KMS-11 (cell line): ENCODE data around the gene INTS15.

Source experiments
- H2AFZ ChIP-seq: fragments of 200-600 bp; sonication (generic); 2 replicates; pipeline ENCODE4 v1.6.1; 2016; ENCODE audit warnings: antibody characterized with exemption, mixed run types, low read depth
- H3K27ac ChIP-seq: fragments of 200-600 bp; sonication (generic); 2 replicates; pipeline ENCODE4 v1.6.1; 2016; ENCODE audit warnings: mild to moderate bottlenecking, mixed run types
- H3K27me3 ChIP-seq: fragments of 200-600 bp; sonication (generic); 2 replicates; pipeline ENCODE4 v1.6.1; 2017; ENCODE audit warnings: mild to moderate bottlenecking, low read depth, mixed run types, moderate library complexity; ENCODE audit not compliant: insufficient read depth
- H3K36me3 ChIP-seq: fragments of 200-600 bp; sonication (generic); 2 replicates; pipeline ENCODE4 v1.6.1; 2017; ENCODE audit warnings: mild to moderate bottlenecking, mixed run types; ENCODE audit not compliant: insufficient read depth
- H3K4me1 ChIP-seq: fragments of 200-600 bp; sonication (generic); 2 replicates; pipeline ENCODE4 v1.6.1; 2016; ENCODE audit warnings: mild to moderate bottlenecking, low read depth, mixed run types; ENCODE audit not compliant: poor library complexity, severe bottlenecking
- H3K4me2 ChIP-seq: fragments of 200-600 bp; sonication (generic); 2 replicates; pipeline ENCODE4 v1.7.0; 2016; ENCODE audit warnings: mild to moderate bottlenecking, mixed run types
- H3K4me3 ChIP-seq: fragments of 200-600 bp; sonication (generic); IDR thresholded peaks from 2 replicates; pipeline ENCODE4 v1.6.1; 2017; ENCODE audit warnings: low read depth, low read length, mixed read lengths; ENCODE audit not compliant: insufficient read depth
- H3K79me2 ChIP-seq: fragments of 200-600 bp; sonication (generic); 2 replicates; pipeline ENCODE4 v1.6.1; 2016; ENCODE audit warnings: low read depth, mixed run types; ENCODE audit not compliant: insufficient read depth
- H3K9ac ChIP-seq: fragments of 200-600 bp; sonication (generic); 2 replicates; pipeline ENCODE4 v1.6.1; 2016; ENCODE audit warnings: mild to moderate bottlenecking, mixed run types
- H4K20me1 ChIP-seq: fragments of 200-600 bp; sonication (generic); 2 replicates; pipeline ENCODE4 v1.6.1; 2016; ENCODE audit warnings: mild to moderate bottlenecking, mixed run types; ENCODE audit not compliant: insufficient read depth
- TF ChIP-seq, protein P1 (sequence below): fragments of 200-600 bp; sonication (generic); conservative IDR thresholded peaks from 2 replicates; pipeline ENCODE4 v1.6.1; 2017; ENCODE audit warnings: low read depth, mild to moderate bottlenecking, antibody characterized with exemption, low read length, moderate library complexity, mixed read lengths

INTS15 gene

DNA sequence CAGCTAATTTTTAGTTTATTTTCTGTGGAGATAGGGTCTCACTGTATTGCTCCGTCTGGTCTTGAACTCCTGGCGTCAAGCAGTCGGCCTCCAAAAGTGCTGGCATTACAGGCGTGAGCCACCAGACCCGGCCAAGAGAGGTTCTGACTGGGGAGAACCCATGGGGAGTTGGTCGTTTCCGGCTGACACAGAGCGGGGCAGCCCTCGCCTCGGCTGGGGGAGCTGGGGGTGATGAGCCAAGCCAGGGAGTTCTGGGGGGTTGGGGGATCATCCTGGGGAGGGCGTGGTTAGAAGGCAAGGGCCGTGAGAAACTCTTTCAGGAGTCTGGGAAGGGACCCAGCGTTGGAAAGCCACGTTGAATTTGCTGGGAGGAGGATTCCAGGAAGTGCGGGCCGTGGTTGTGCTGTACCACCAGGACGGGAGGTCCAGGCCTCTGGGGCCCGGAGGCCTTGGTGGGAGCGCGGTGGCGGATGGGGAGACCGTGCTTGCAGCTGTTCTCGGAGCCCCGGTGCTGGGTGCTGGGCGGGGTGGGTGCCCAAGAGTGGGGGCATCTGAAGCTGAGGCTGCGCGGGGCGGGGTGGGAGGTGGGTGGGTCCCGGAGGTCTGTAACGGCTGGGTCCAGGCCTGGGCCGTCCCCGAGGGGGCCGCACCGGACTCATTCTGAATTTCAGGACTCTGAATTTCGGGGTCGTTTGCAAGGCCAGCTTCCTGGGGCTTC, 17.2 kb downstream of the INTS15 start:
- Histone ChIP-seq H3K9ac (no peak overlapping the region), H3K36me3 (no peaks in the 10 kb centered on the region), H3K79me2 (no peaks in the 10 kb centered on the region), H3K4me1 (no peaks in the 10 kb centered on the region), H3K4me2 (no peak overlapping the region), H3K4me3 (no peak overlapping the region), H3K27ac (no peak overlapping the region), H3K27me3 (no peaks in the 10 kb centered on the region), H4K20me1 (no peaks in the 10 kb centered on the region), H2AFZ (no peak overlapping the region)
- TF ChIP-seq, protein P1, sequence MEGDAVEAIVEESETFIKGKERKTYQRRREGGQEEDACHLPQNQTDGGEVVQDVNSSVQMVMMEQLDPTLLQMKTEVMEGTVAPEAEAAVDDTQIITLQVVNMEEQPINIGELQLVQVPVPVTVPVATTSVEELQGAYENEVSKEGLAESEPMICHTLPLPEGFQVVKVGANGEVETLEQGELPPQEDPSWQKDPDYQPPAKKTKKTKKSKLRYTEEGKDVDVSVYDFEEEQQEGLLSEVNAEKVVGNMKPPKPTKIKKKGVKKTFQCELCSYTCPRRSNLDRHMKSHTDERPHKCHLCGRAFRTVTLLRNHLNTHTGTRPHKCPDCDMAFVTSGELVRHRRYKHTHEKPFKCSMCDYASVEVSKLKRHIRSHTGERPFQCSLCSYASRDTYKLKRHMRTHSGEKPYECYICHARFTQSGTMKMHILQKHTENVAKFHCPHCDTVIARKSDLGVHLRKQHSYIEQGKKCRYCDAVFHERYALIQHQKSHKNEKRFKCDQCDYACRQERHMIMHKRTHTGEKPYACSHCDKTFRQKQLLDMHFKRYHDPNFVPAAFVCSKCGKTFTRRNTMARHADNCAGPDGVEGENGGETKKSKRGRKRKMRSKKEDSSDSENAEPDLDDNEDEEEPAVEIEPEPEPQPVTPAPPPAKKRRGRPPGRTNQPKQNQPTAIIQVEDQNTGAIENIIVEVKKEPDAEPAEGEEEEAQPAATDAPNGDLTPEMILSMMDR = no peak

DNA sequence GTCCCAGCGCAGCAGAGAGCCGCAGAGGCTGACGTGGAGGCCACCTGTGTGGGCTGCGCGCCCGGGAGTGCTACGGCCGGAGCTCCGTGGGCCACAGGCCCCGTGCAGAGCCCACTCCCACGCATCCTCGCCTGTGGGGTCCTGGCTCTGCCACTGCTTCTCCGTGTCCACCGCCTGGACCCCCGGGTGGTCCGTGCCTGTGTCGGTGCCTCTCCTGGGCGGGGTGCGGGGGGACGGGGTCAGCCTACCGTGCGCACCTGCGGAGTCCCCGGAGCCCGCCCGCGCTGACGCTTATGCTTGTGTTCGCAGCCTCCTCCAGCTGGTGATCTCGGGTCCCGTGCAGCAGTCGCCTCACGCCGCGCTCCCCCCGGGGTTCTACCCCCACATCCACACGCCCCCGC, 17.8 kb downstream of the INTS15 start:
- no peak overlapping the region for H3K4me2 ChIP-seq
- TF ChIP-seq, protein P1 = no peak
- no peak overlapping the region for H3K27ac ChIP-seq
- no peak overlapping the region for H3K4me3 ChIP-seq
- no peaks in the 10 kb centered on the region for H4K20me1 ChIP-seq
- H3K36me3 ChIP-seq = no peaks in the 10 kb centered on the region
- no peaks in the 10 kb centered on the region for H3K4me1 ChIP-seq
- H3K79me2 ChIP-seq = no peaks in the 10 kb centered on the region
- H3K9ac ChIP-seq = no peak overlapping the region
- no peak overlapping the region for H2AFZ ChIP-seq
- H3K27me3 ChIP-seq = no peaks in the 10 kb centered on the region

DNA sequence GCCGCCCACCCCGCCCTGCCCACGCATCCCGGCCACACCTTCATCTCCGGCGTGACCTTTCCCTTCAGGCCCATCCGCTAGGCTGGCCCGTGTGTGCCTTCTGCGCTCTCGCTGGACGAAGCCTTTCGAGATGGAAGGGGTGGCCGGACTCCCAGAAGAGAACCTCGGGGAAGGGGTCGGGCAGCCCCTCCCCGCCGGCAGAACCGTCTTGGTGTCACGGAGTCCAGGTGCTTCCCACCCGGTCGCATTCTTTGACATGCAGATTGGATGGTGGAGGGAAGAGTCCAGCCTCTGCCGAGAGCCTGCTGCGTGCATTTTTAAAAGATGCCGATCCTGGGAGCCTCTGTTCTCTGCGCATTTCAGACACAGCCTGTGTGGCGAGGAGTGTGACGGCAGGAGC, 18.3 kb downstream of the INTS15 start:
- no peak overlapping the region for H3K9ac ChIP-seq
- no peak overlapping the region for H3K4me2 ChIP-seq
- H3K27ac ChIP-seq = no peak overlapping the region
- H3K4me1 ChIP-seq = no peaks in the 10 kb centered on the region
- no peaks in the 10 kb centered on the region for H3K36me3 ChIP-seq
- TF ChIP-seq, protein P1 = no peak
- H2AFZ ChIP-seq = no peak overlapping the region
- no peak overlapping the region for H3K4me3 ChIP-seq
- no peaks in the 10 kb centered on the region for H4K20me1 ChIP-seq
- H3K27me3 ChIP-seq = no peaks in the 10 kb centered on the region
- H3K79me2 ChIP-seq = no peaks in the 10 kb centered on the region

DNA sequence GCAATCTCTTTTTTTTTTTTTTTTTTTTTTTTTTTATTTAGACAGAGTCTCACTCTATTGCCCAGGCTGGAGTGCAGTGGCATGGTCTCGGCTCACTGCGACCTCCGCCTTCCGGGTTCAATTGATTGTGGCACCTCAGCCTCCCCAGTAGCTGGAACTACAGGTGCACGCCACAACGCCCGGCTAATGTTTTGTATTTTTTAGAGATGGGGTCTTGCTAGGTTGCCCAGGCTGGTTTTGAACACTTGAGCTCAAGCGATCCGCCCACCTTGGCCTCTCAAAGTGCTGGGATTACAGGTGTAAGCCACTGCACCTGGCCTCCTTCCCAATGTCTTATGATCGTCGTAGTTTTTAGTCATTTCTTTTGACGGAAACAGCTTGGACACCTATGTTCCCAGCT, 19.0 kb downstream of the INTS15 start:
- Histone ChIP-seq H3K27me3 (no peaks in the 10 kb centered on the region), H3K4me2 (no peak overlapping the region), H2AFZ (no peak overlapping the region), H3K9ac (no peak overlapping the region), H3K36me3 (no peaks in the 10 kb centered on the region), H3K4me3 (no peak overlapping the region), H3K4me1 (no peaks in the 10 kb centered on the region), H3K79me2 (no peaks in the 10 kb centered on the region), H4K20me1 (no peaks in the 10 kb centered on the region), H3K27ac (no peak overlapping the region)
- TF ChIP-seq, protein P1 = no peak
